Measurements from ENCODE around the gene NDUFS7.

DNA sequence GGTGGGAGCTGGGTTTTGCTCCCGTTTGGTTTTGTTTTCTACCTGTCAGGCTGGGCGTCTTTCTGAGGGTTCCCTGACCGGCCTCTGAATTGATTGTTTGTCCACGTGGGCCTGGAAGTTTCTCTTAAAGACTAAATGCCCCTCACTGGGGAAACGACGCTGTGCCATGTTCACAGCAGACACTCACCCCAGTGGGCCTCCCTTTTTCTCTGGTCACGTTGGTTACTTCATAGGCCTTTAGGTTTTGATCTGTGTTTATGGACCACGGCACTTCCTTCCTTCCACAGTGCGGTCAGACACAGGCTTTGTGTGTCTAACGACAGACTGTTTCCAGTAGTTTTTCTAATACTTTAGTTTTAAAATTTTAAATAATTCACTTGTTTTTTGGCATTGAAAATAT is 20.1 kb upstream of the NDUFS7 start:
- TF ChIP-seq ZNF8 (CRISPR knock-in tag; IDR thresholded peaks at IDR 0.05) (no peak), ZNF565 (CRISPR knock-in tag; conservative IDR thresholded peaks at IDR 0.05; ENCODE audit: low read depth) (no peak), OSR1 (CRISPR knock-in tag; IDR thresholded peaks at IDR 0.05) (no peak), RARB (CRISPR knock-in tag; IDR thresholded peaks at IDR 0.05) (no peak)
